ENCODE data around the gene TBC1D12. TPM values are rescaled to one million over a fixed set of nuclear protein-coding genes. Genes with fewer than 3 reads are reported as not detected.

Gene TBC1D12
- total RNA-seq, 2 experiments from 2014 or later, result 0.27 to 0.42 TPM

- Histone ChIP-seq H3K36me3 (ENCODE audit: insufficient read depth, low read length) (no peaks in the 10 kb centered on the region), H3K27me3 (ENCODE audit: control insufficient read depth in 1 of 2, insufficient read depth in 2 of 2, low read length in 2 of 2) (peaks cover 35 to 70% of the 10 kb centered on the region in 2 experiments), H3K4me3 (ENCODE audit: low read length) (peak overlapping the region; percentile 40), H3K27ac (ENCODE audit: low read depth in 1 of 2, low read length in 2 of 2) (no peak overlapping the region), H3K4me1 (ENCODE audit: insufficient read depth, low read length) (peaks cover 12% of the 10 kb centered on the region), H3K9me3 (ENCODE audit: control insufficient read depth in 1 of 2, insufficient read depth in 1 of 2, low read length in 2 of 2) (peaks cover 0 to 16% of the 10 kb centered on the region in 2 experiments)
- ATAC-seq (ENCODE audit: poor library complexity) (peak; percentile 46), DNase-seq (peak in 5 of 14 experiments; percentile 16 to 67 (median 35))
- no peak overlapping the region for H3K27ac Mint-ChIP-seq
- no peaks in the 10 kb centered on the region for H3K36me3 Mint-ChIP-seq (ENCODE audit: low read depth)
- peak overlapping the region; percentile 90 for H3K4me3 Mint-ChIP-seq
- POLR2A ChIA-PET, result no interaction called here
- CTCF ChIA-PET, result interaction anchor here (0.9 kb wide), 1 partner anchor 40 kb away, joined by 3 read pairs; the partner anchor contains the start of gene NOC3L
- peaks cover 78% of the 10 kb centered on the region for H3K27me3 Mint-ChIP-seq
- no peak for TF ChIP-seq CTCF (IDR thresholded peaks at IDR 0.05)
- intact Hi-C loops (cut with DNase I, micrococcal nuclease), result no loop called here
- peaks cover 7% of the 10 kb centered on the region for H3K4me1 Mint-ChIP-seq (ENCODE audit: low read depth)
- no peaks in the 10 kb centered on the region for H3K9me3 Mint-ChIP-seq
These were observed 1.3 kb downstream of the TBC1D12 start for GRCh38 chr10:94403380-94404213.

DNA sequence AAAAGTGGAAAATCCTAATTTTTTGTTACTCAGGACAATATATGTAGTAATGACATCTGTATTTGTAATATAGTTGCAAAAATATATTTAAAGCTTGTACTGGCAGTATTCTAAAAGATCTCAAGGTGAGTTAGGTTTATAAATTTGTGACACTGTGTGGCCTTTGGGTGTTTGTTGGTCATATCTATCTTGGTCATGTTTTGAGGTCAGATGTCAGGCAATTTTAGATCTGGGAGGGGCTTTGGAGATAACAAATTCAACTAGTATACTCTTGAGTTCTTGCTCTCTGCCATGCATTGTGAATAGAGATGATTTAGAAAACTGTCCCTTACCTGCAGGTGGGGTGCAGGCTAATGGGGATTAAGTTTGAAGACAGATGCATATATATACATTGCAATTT is 3.1 kb downstream of the TBC1D12 start:
- H3K4me1 ChIP-seq (ENCODE audit: insufficient read depth, low read length), result peaks cover 12% of the 10 kb centered on the region
- Mint-ChIP-seq H3K27me3 (peaks cover 79% of the 10 kb centered on the region), H3K27ac (no peak overlapping the region), H3K4me1 (ENCODE audit: low read depth) (peaks cover 7% of the 10 kb centered on the region), H3K4me3 (no peak overlapping the region), H3K36me3 (ENCODE audit: low read depth) (no peaks in the 10 kb centered on the region), H3K9me3 (no peaks in the 10 kb centered on the region)
- H3K9me3 ChIP-seq (ENCODE audit: control insufficient read depth in 1 of 2, insufficient read depth in 1 of 2, low read length in 2 of 2), result peaks cover 0 to 16% of the 10 kb centered on the region in 2 experiments
- no peak overlapping the region for H3K27ac ChIP-seq (ENCODE audit: low read depth in 1 of 2, low read length in 2 of 2)
- ATAC-seq (ENCODE audit: poor library complexity) (no peak), DNase-seq (no peak)
- H3K27me3 ChIP-seq (ENCODE audit: control insufficient read depth in 1 of 2, insufficient read depth in 2 of 2, low read length in 2 of 2), result peaks cover 34 to 73% of the 10 kb centered on the region in 2 experiments
- no peak overlapping the region for H3K4me3 ChIP-seq (ENCODE audit: low read length)
- CTCF ChIA-PET, result no interaction called here
- POLR2A ChIA-PET, result no interaction called here
- TF ChIP-seq CTCF (IDR thresholded peaks at IDR 0.05), result no peak
- intact Hi-C loops (cut with DNase I, micrococcal nuclease), result loop anchor here in 1 of 2 experiments (5.0 kb wide), 1 partner anchor 902 kb away; no protein-coding TSS in a partner anchor
- H3K36me3 ChIP-seq (ENCODE audit: insufficient read depth, low read length), result no peaks in the 10 kb centered on the region

DNA sequence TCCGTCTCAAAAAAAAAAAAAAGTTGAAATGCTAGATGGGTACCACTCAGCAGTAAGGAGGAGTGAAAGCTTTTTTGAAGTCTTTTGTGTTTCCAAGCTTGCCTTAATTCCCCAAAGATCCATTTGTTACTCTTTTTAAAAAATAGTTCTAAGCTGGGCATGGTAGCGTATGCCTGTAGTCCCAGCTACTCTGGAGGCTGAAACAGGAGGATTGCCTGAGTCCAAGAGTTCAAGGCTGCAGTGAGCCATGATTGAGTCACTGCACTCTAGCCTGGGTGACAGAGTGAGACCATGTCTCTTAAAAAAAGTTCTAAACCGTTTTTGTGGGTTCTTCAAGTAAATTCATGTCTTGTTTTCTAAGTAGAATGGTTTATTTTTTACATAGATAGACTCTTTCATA is 5.3 kb downstream of the TBC1D12 start:
- no peak for ATAC-seq (ENCODE audit: poor library complexity)
- no peak for TF ChIP-seq CTCF (IDR thresholded peaks at IDR 0.05)
- H3K27me3 ChIP-seq (ENCODE audit: control insufficient read depth in 1 of 2, insufficient read depth in 2 of 2, low read length in 2 of 2), result peaks cover 32 to 73% of the 10 kb centered on the region in 2 experiments
- peaks cover 6% of the 10 kb centered on the region for H3K4me1 ChIP-seq (ENCODE audit: insufficient read depth, low read length)
- intact Hi-C loops (cut with DNase I, micrococcal nuclease), result loop anchor here in 1 of 2 experiments (5.0 kb wide), 1 partner anchor 900 kb away; no protein-coding TSS in a partner anchor
- H3K4me1 Mint-ChIP-seq (ENCODE audit: low read depth), result peaks cover 7% of the 10 kb centered on the region
- H3K9me3 Mint-ChIP-seq, result no peaks in the 10 kb centered on the region
- ChIA-PET CTCF (interaction anchor here (0.6 kb wide), 1 partner anchor 21 kb away, joined by 3 read pairs; no protein-coding TSS in a partner anchor), POLR2A (no interaction called here)
- H3K36me3 Mint-ChIP-seq (ENCODE audit: low read depth), result no peaks in the 10 kb centered on the region
- H3K4me3 ChIP-seq (ENCODE audit: low read length), result no peak overlapping the region
- no peak overlapping the region for H3K27ac ChIP-seq (ENCODE audit: low read depth in 1 of 2, low read length in 2 of 2)
- no peak for DNase-seq
- no peak overlapping the region for H3K4me3 Mint-ChIP-seq
- H3K27ac Mint-ChIP-seq, result no peak overlapping the region
- peaks cover 81% of the 10 kb centered on the region for H3K27me3 Mint-ChIP-seq
- H3K36me3 ChIP-seq (ENCODE audit: insufficient read depth, low read length), result no peaks in the 10 kb centered on the region
- H3K9me3 ChIP-seq (ENCODE audit: control insufficient read depth in 1 of 2, insufficient read depth in 1 of 2, low read length in 2 of 2), result peaks cover 0 to 4% of the 10 kb centered on the region in 2 experiments

All from CD4-positive, alpha-beta T cell (primary cell).